ENCODE data around the gene TNFSF13. TPM values are rescaled to one million over a fixed set of nuclear protein-coding genes. Genes with fewer than 3 reads are reported as not detected.

The TNFSF13 gene
- total RNA-seq, 1 donor from 2014 or later, result 0.11 TPM

- DNase-seq (ENCODE audit: low read depth), result no peak
Measured at GRCh38 chr17:7551396-7551795, 7.2 kb upstream of the TNFSF13 start.

DNA sequence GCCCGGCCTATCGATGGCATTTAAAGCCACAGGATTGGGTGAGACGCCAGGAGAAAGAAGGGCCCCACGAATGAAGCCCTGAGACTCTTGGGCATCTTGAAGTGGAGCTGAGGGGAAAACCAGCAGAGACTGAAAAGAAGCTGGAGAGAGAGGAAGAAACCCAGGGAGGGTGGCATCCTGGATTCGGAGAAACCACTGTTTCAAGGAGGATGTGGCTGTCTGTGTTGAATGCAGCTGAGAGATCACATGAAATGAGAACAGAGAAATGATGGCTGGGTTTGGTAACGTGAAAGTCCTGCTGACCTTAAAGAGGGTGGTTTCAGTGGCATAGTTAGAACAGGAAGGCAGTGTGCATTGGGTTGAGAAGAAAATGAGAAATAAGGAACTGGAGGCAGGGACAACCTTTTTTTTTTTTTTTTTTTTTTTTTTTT is 5.9 kb upstream of the TNFSF13 start:
- no peak for DNase-seq (ENCODE audit: low read depth)

- DNase-seq (ENCODE audit: low read depth), result no peak
Measured at GRCh38 chr17:7553356-7553755, 5.2 kb upstream of the TNFSF13 start.

GRCh38 chr17:7555320-7555948 is 3.1 kb upstream of the TNFSF13 start:
- DNase-seq (ENCODE audit: low read depth), result no peak

DNA sequence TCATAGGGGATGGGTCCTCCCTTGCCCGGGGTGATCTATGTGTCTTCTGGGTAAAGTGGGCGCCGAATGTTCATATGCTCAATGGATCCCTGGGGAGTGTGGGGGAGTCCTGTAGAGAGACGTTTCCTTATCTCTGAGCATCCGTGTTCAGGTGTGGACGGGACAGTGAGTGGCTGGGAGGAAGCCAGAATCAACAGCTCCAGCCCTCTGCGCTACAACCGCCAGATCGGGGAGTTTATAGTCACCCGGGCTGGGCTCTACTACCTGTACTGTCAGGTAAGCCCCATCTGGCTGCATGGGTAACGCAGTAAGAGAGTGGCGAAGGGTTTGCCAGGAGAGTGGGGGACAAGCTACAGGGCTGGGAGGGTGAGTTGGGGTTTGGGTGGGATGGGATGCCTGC is 1.9 kb upstream of the TNFSF13 start:
- DNase-seq (ENCODE audit: low read depth), result no peak

- DNase-seq (ENCODE audit: low read depth), result no peak
Measured at GRCh38 chr17:7557147-7557764, 1.3 kb upstream of the TNFSF13 start.

- peak; percentile 22 for DNase-seq (ENCODE audit: low read depth)
Measured at GRCh38 chr17:7557775-7558543, 591 bp upstream of the TNFSF13 start.

GRCh38 chr17:7559320-7560171 is 996 bp downstream of the TNFSF13 start:
- DNase-seq (ENCODE audit: low read depth), result no peak

- DNase-seq (ENCODE audit: low read depth), result peak; percentile 62
Measured at GRCh38 chr17:7560172-7561027, 1.9 kb downstream of the TNFSF13 start.

DNA sequence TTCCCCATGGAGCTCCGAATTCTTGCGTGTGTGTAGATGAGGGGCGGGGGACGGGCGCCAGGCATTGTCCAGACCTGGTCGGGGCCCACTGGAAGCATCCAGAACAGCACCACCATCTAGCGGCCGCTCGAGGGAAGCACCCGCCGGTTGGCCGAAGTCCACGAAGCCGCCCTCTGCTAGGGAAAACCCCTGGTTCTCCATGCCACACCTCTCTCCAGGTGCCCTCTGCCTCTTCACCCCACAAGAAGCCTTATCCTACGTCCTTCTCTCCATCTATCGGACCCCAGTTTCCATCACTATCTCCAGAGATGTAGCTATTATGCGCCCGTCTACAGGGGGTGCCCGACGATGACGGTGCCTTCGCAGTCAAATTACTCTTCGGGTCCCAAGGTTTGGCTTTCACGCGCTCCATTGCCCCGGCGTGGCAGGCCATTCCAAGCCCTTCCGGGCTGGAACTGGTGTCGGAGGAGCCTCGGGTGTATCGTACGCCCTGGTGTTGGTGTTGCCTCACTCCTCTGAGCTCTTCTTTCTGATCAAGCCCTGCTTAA is 2.6 kb downstream of the TNFSF13 start:
- peak; percentile 82 for DNase-seq (ENCODE audit: low read depth)

DNA sequence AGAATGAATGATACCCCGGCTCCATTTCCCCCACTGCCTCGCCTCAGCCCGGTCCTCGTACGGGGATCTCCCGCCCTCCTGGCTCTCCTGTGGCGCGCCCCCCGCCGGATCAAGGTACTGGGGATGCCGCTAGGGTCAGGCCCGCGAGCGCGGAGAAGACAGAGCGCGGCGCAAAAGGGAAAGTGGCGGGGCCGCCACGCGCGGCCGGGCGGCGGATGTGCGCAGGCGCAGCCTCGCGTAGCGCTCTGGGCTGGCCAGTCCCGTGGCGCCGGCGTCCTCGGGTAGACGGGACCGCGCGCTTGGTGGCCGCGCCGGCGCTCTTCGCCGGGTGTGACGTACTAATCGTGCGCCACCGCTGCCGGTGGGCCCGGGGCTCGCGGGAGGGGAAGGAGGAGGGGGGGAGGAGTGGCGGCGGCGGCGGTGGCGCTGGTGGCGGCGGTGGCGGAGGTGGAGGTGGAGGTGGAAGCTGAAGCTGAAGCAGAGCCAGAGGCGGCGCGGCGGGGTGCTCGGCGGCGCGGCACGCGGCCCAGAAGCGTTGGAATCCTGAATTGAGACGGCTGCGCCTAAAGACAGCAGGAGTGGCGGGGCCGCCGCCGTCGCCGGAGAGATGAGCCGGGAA is 3.1 kb downstream of the TNFSF13 start, which contains the start of gene SENP3:
TSS of gene SENP3 (plus strand) at position 331 of the 619 bp plus-strand sequence. CDS start 1,158 bp downstream, outside the sequence.
- peak; percentile 91 for DNase-seq (ENCODE audit: low read depth)

- DNase-seq (ENCODE audit: low read depth), result no peak
Measured at GRCh38 chr17:7562208-7562605, 3.7 kb downstream of the TNFSF13 start.

- DNase-seq (ENCODE audit: low read depth), result no peak
Measured at GRCh38 chr17:7563115-7563869, 4.7 kb downstream of the TNFSF13 start.

DNA sequence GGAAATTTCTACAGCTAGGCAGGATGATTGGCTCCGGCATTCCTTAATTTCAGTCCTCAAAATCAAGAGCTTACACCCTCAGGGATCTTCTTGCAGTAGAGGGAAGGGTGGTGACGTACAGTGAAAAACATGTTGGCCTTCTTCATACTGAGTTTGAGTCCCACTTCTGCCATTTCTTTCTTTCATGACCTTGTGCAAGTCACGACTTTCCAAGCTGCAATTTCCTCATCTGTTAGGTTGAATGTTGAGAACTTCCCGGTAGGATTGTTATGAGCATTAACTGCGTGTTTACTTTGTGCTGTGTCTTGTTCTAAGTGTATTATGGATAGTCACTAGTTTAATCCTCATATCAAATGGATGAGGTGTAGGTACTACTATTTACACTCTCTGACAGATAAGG is 11.0 kb downstream of the TNFSF13 start:
- no peak for DNase-seq (ENCODE audit: low read depth)

- DNase-seq (ENCODE audit: low read depth), result no peak
Measured at GRCh38 chr17:7570351-7570750, 11.8 kb downstream of the TNFSF13 start.

GRCh38 chr17:7572338-7572587 is 13.7 kb downstream of the TNFSF13 start:
- no peak for DNase-seq (ENCODE audit: low read depth)

DNA sequence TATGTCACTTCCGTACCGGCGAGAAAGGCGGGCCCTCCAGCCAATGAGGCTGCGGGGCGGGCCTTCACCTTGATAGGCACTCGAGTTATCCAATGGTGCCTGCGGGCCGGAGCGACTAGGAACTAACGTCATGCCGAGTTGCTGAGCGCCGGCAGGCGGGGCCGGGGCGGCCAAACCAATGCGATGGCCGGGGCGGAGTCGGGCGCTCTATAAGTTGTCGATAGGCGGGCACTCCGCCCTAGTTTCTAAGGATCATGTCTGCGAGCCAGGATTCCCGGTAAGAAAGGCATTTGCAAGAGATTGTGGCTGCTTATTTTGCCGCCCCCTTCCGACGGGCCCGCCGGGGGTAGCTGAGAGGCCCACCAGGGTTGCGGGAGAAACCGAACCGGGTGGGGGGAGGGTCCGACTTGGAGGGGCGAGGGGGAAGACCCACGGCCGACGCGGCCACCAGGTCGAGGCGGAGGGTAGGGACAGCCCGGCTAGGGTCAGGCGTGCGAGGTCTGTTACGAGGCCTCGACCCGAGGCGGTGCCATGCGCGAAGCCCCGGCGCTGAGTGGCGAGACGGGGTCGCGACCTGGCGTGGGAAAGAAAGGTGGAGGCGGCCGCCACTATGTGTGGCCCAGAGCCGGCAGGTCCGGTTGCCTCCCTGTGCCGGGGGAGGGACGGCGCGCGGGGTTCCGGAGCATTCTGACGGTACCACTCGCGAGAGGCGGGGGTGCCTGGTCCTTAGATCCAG is 14.2 kb downstream of the TNFSF13 start:
- DNase-seq (ENCODE audit: low read depth), result peak; percentile 99

GRCh38 chr17:7573324-7574080 is 15.0 kb downstream of the TNFSF13 start:
- peak; percentile 91 for DNase-seq (ENCODE audit: low read depth)
